Measurements from ENCODE around the gene OTUB2. TPM values are rescaled to one million over a fixed set of nuclear protein-coding genes. Genes with fewer than 3 reads are reported as not detected.

Gene OTUB2
- total and polyA plus RNA-seq, 2 of the 8 experiments (the other 6 are each of a cell fraction or from before 2014, with no cell fraction given) = 2.2 to 4.2 TPM

- Histone ChIP-seq H2BK120ac (replicated peaks; ENCODE audit: low read depth, low read length) (no peak overlapping the region), H4K5ac (ENCODE audit: insufficient read length, low read depth, low read length) (no peak overlapping the region), H3K27me3 (replicated peaks in 1 of 4; ENCODE audit: control insufficient read depth in 3 of 4, extremely low read depth in 1 of 4, insufficient read depth in 3 of 4, low read length in 3 of 4) (0 out of 7 replicates have a peak, but pooled peaks cover 0 to 2% (median 0%) of the 10 kb centered on the region in 4 experiments), H2BK12ac (ENCODE audit: low read depth, low read length) (no peak overlapping the region), H3K23ac (ENCODE audit: insufficient read length) (no peak overlapping the region), H4K91ac (replicated peaks; ENCODE audit: insufficient read length, low read length) (no peak overlapping the region), H2AK5ac (ENCODE audit: low read depth, low read length) (no peak overlapping the region), H4K20me1 (replicated peaks in 1 of 2; ENCODE audit: control insufficient read depth in 1 of 2, insufficient read depth in 2 of 2, low read length in 2 of 2) (no peaks in the 10 kb centered on the region), H3K14ac (ENCODE audit: insufficient read length) (no peak overlapping the region), H3K4me3 (ENCODE audit: extremely low read depth in 1 of 4, insufficient read depth in 2 of 4, low read depth in 3 of 4, low read length in 4 of 4) (no peak overlapping the region), H3K9ac (replicated peaks in 1 of 4; ENCODE audit: extremely low read depth in 1 of 4, low read depth in 3 of 4, low read length in 3 of 4) (no peak overlapping the region), H4K8ac (ENCODE audit: extremely low read depth, insufficient read depth, low read length) (no peak overlapping the region), H3K27ac (ENCODE audit: low read depth, low read length) (no peak overlapping the region), H3K23me2 (ENCODE audit: low read depth, low read length) (peaks cover 3% of the 10 kb centered on the region; the same call in 1 of the 2 replicates), H3K4ac (replicated peaks; ENCODE audit: insufficient read length, low read depth, low read length) (no peak overlapping the region), H3K36me3 (ENCODE audit: control insufficient read depth in 2 of 4, insufficient read depth in 4 of 4, low read length in 3 of 4) (no peaks in the 10 kb centered on the region), H3K79me2 (ENCODE audit: control insufficient read depth in 1 of 2, insufficient read depth in 2 of 2, low read length in 2 of 2) (no peaks in the 10 kb centered on the region), H3K4me1 (replicated peaks in 1 of 4; ENCODE audit: control insufficient read depth in 3 of 4, insufficient read depth in 4 of 4, low read length in 3 of 4) (peaks cover 0 to 6% (median 2%) of the 10 kb centered on the region in 4 experiments; a peak in 3 of 7 replicates), H2AFZ (ENCODE audit: low read length) (no peak overlapping the region), H3K4me2 (ENCODE audit: insufficient read depth in 1 of 2, low read depth in 2 of 2, low read length in 2 of 2) (no peak overlapping the region), H3K79me1 (ENCODE audit: low read depth, low read length) (no peaks in the 10 kb centered on the region; the same call in 1 of the 2 replicates), H2BK15ac (ENCODE audit: low read length) (no peak overlapping the region), H3K18ac (ENCODE audit: extremely low read depth, low read length) (no peak overlapping the region), H2BK20ac (ENCODE audit: low read length) (no peak overlapping the region), H3K9me3 (ENCODE audit: insufficient read depth in 2 of 2, low read depth in 1 of 2, low read length in 1 of 2) (no peaks in the 10 kb centered on the region), H3K56ac (replicated peaks; ENCODE audit: insufficient read length, low read depth, low read length) (no peak overlapping the region), H2BK5ac (ENCODE audit: low read depth, low read length) (no peak overlapping the region)
- ChIA-PET POLR2A (ENCODE audit: partially characterized antibody) (interaction anchor here (2.7 kb wide), 1 partner anchor 59 kb away, joined by 8 read pairs; no protein-coding TSS in a partner anchor), CTCF (ENCODE audit: partially characterized antibody) (interaction anchor here (0.6 to 20.5 kb wide), 17 partner anchors 7 to 718 kb away, joined by 3 to 484 read pairs (median 5); no protein-coding TSS in a partner anchor)
- DNase-seq (ENCODE audit: low read depth in 1 of 2, low spot score in 2 of 2) (no peak), FAIRE-seq (no peak)
- 78% methylated on average over 7 of the region's 7 CpGs; no CpG with 5 or more reads in 1 of the 2 experiments for WGBS, 2 experiments (ENCODE audit: extremely low coverage in 1 of 2, insufficient coverage in 1 of 2, insufficient read length in 1 of 2, insufficient replicate concordance in 2 of 2, low coverage in 1 of 2, low lambda C conversion rate in 2 of 2, missing lambda C conversion rate in 1 of 2)
- TF ChIP-seq EZH2 (IDR thresholded peaks at IDR 0.05; ENCODE audit: low read depth, low read length, severe bottlenecking) = no peak
- TF ChIP-seq SIRT6 (IDR thresholded peaks at IDR 0.05; ENCODE audit: low read length) = no peak
- no peak for TF ChIP-seq CREB1 (IDR thresholded peaks at IDR 0.05)
- no peak for TF ChIP-seq ATF3 (IDR thresholded peaks at IDR 0.05; ENCODE audit: insufficient read depth, low read depth, low read length)
- no peak for TF ChIP-seq RXRA (IDR thresholded peaks at IDR 0.05; ENCODE audit: insufficient read depth, low read depth, low read length)
- TF ChIP-seq SP2 (IDR thresholded peaks at IDR 0.05; ENCODE audit: low read length) = no peak
Measured at GRCh38 chr14:93998871-93999403, 27.2 kb upstream of the OTUB2 start.

Data from H1 (cell line).